Regular cardiac myocyte (primary cell): ENCODE data around the gene ZNF318. TPM values are rescaled to one million over a fixed set of nuclear protein-coding genes. Genes with fewer than 3 reads are reported as not detected.

Experiments
- total RNA-seq: library from RNA; depleted of rRNA; stranded (reverse); fragments of >200 nt; gene quantifications from 2 replicates; pipeline ENCODE4 v1.2.3, GENCODE V29; 2014

The ZNF318 gene, protein sequence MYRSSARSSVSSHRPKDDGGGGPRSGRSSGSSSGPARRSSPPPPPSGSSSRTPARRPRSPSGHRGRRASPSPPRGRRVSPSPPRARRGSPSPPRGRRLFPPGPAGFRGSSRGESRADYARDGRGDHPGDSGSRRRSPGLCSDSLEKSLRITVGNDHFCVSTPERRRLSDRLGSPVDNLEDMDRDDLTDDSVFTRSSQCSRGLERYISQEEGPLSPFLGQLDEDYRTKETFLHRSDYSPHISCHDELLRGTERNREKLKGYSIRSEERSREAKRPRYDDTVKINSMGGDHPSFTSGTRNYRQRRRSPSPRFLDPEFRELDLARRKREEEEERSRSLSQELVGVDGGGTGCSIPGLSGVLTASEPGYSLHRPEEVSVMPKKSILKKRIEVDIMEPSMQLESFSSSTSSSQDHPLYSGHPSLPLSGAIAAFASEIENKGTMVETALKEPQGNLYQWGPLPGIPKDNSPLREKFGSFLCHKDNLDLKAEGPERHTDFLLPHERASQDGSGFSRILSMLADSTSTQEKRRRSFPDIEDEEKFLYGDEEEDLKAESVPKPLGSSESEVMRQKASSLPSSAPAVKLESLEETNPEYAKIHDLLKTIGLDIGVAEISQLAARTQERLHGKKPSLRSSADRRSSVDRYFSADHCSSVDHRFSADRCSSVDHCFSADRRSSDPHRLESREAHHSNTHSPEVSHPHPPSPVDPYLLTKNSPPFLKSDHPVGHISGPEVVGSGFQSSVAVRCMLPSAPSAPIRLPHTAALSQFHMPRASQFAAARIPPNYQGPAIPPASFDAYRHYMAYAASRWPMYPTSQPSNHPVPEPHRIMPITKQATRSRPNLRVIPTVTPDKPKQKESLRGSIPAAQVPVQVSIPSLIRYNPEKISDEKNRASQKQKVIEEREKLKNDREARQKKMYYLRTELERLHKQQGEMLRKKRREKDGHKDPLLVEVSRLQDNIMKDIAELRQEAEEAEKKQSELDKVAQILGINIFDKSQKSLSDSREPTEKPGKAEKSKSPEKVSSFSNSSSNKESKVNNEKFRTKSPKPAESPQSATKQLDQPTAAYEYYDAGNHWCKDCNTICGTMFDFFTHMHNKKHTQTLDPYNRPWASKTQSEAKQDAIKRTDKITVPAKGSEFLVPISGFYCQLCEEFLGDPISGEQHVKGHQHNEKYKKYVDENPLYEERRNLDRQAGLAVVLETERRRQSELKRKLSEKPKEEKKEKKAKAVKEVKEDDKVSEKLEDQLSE (N-terminal part only)
- 3.9 and 5.8 TPM in 2 replicates for total RNA-seq

GRCh38 chr6:43369174-43370002 lies at the start of gene ZNF318:
TSS of gene ZNF318 (minus strand) at chr6:43369647. CDS start at chr6:43369365, 282 bp downstream.

GRCh38 chr6:43308101-43308989 lies 61.1 kb downstream of the ZNF318 start, which contains the start of gene CRIP3:
TSS of gene CRIP3 (minus strand) at chr6:43308826. CDS start at chr6:43308792, 34 bp downstream.

DNA sequence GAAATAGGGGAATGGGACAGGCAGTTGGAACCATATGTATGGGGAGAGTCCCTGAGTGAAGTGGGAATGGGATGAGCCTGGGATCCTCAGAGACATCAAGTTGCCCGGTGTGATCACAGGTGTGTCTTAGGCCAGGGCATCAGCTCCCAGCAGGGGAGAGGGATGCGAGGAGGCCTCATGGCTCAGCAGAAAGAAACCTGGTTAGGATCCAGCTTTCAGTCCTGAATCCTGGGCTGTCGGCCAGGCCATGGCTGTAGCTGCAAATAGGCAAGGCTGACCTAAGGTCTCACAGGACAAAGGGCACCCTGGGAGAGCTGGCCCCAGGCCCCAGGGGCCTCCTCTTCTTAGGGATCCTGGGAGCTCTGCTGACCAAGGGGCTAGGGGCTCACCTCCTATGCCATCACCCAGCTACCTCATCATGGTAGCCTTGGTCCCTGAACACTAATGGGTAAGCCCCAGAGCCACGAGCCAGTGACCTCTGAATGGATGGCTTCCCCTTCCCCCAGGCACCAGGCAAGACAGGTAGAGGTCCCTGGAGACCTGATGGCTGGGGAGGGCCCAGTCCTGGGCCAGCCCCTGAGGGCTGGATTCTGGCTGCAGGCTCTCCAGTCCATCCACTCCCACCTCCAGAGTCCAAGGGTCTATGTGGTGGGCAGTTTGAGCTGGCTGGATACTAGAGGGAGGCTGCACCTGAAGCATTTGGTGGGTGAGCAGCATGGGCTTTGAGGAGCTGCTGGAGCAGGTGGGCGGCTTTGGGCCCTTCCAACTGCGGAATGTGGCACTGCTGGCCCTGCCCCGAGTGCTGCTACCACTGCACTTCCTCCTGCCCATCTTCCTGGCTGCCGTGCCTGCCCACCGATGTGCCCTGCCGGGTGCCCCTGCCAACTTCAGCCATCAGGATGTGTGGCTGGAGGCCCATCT lies 71.5 kb downstream of the ZNF318 start, which contains the start of gene SLC22A7:
TSS of gene SLC22A7 (plus strand) at position 617 of the 921 bp plus-strand sequence. CDS start at position 716, 99 bp downstream.

Other genes starting within 250 kb of the ZNF318 start
- 16.1 and 23.4 TPM in 2 replicates for gene SRF, start 198.4 kb downstream of the ZNF318 start, total RNA-seq
- 14.0 and 20.3 TPM in 2 replicates for gene CUL9, start 187.5 kb downstream of the ZNF318 start, total RNA-seq
- 36.1 and 53.1 TPM in 2 replicates for gene DNPH1, start 140.2 kb downstream of the ZNF318 start, total RNA-seq
- under 0.01 TPM in 1 of 2 replicates, not detected in the other for gene TTBK1, start 126.2 kb downstream of the ZNF318 start, total RNA-seq
- not detected in 2 replicates for gene SLC22A7, start 71.4 kb downstream of the ZNF318 start, total RNA-seq
- not detected in 2 replicates for gene CRIP3, start 60.8 kb downstream of the ZNF318 start, total RNA-seq
- 14.4 and 18.8 TPM in 2 replicates for gene ABCC10, start 57.9 kb upstream of the ZNF318 start, total RNA-seq
- gene DLK2, start 85.9 kb upstream of the ZNF318 start, total RNA-seq, result 0.19 and 0.28 TPM in 2 replicates
- gene TJAP1, start 107.9 kb upstream of the ZNF318 start, total RNA-seq, result 7.6 and 9.0 TPM in 2 replicates
- 0.19 and 0.56 TPM in 2 replicates for gene LRRC73, start 140.7 kb upstream of the ZNF318 start, total RNA-seq
- gene YIPF3, start 147.3 kb upstream of the ZNF318 start, total RNA-seq, result 78.0 and 95.0 TPM in 2 replicates
- 24.0 and 39.5 TPM in 2 replicates for gene POLR1C, start 147.4 kb upstream of the ZNF318 start, total RNA-seq
- gene XPO5, start 206.4 kb upstream of the ZNF318 start, total RNA-seq, result 21.4 and 28.8 TPM in 2 replicates
- gene POLH, start 206.5 kb upstream of the ZNF318 start, total RNA-seq, result 27.9 and 31.6 TPM in 2 replicates